ENCODE measurements around the gene LILRB3. TPM values are rescaled to one million over a fixed set of nuclear protein-coding genes. Genes with fewer than 3 reads are reported as not detected.

LILRB3 gene
- total and polyA plus RNA-seq, 2 experiments from 2014 or later = 1.7 TPM; not detected in 1

GRCh38 chr19:54206831-54207177 is 16.0 kb downstream of the LILRB3 start:
- Histone ChIP-seq H3K79me2 (peaks cover 64% of the 10 kb centered on the region), H3K27me3 (no peaks in the 10 kb centered on the region), H3K27ac (peak overlapping the region; percentile 91), H3K9me3 (ENCODE audit: low read depth) (no peaks in the 10 kb centered on the region), H3K36me3 (replicated peaks; ENCODE audit: insufficient read depth, low read depth) (peaks cover 4% of the 10 kb centered on the region), H3K4me2 (no peak overlapping the region), H3K9me2 (replicated peaks; ENCODE audit: insufficient read depth) (no peaks in the 10 kb centered on the region), H3K4me1 (ENCODE audit: insufficient read depth) (peaks cover 70% of the 10 kb centered on the region), H3K4me3 (no peak overlapping the region), H4K20me1 (ENCODE audit: insufficient read depth, poor library complexity, severe bottlenecking) (peaks cover 73% of the 10 kb centered on the region), H2AFZ (no peak overlapping the region)
- 90% methylated on average over 13 of the region's 13 CpGs for WGBS (ENCODE audit: low lambda C conversion rate, missing lambda C conversion rate)
- no peak for DNase-seq (ENCODE audit: low spot score)
- TF ChIP-seq CTCF (IDR thresholded peaks at IDR 0.05; ENCODE audit: poor library complexity) = no peak
- TF ChIP-seq EZH2 (IDR thresholded peaks at IDR 0.05; ENCODE audit: borderline replicate concordance) = no peak
- no peak for TF ChIP-seq EZH2phosphoT487 (IDR thresholded peaks at IDR 0.05; ENCODE audit: low read depth, severe bottlenecking, unreplicated experiment)

GRCh38 chr19:54206030-54206830 is 16.6 kb downstream of the LILRB3 start:
- H3K9me2 ChIP-seq (replicated peaks; ENCODE audit: insufficient read depth) = no peaks in the 10 kb centered on the region
- 96% methylated on average over 27 of the region's 27 CpGs for WGBS (ENCODE audit: low lambda C conversion rate, missing lambda C conversion rate)
- H3K4me2 ChIP-seq = no peak overlapping the region
- no peak for DNase-seq (ENCODE audit: low spot score)
- peaks cover 67% of the 10 kb centered on the region for H3K79me2 ChIP-seq
- H2AFZ ChIP-seq = no peak overlapping the region
- no peak overlapping the region for H3K27ac ChIP-seq
- peaks cover 4% of the 10 kb centered on the region for H3K36me3 ChIP-seq (replicated peaks; ENCODE audit: insufficient read depth, low read depth)
- no peaks in the 10 kb centered on the region for H3K27me3 ChIP-seq
- TF ChIP-seq CTCF (IDR thresholded peaks at IDR 0.05; ENCODE audit: poor library complexity) = no peak
- no peak for TF ChIP-seq EZH2 (IDR thresholded peaks at IDR 0.05; ENCODE audit: borderline replicate concordance)
- no peak for TF ChIP-seq EZH2phosphoT487 (IDR thresholded peaks at IDR 0.05; ENCODE audit: low read depth, severe bottlenecking, unreplicated experiment)
- no peak overlapping the region for H3K4me3 ChIP-seq
- no peaks in the 10 kb centered on the region for H3K9me3 ChIP-seq (ENCODE audit: low read depth)
- H4K20me1 ChIP-seq (ENCODE audit: insufficient read depth, poor library complexity, severe bottlenecking) = peaks cover 78% of the 10 kb centered on the region
- peaks cover 68% of the 10 kb centered on the region for H3K4me1 ChIP-seq (ENCODE audit: insufficient read depth)

- H3K9me3 ChIP-seq (ENCODE audit: low read depth) = no peaks in the 10 kb centered on the region
- H3K36me3 ChIP-seq (replicated peaks; ENCODE audit: insufficient read depth, low read depth) = peaks cover 4% of the 10 kb centered on the region
- H3K27ac ChIP-seq = peak overlapping the region; percentile 28
- H3K27me3 ChIP-seq = no peaks in the 10 kb centered on the region
- TF ChIP-seq EZH2phosphoT487 (IDR thresholded peaks at IDR 0.05; ENCODE audit: low read depth, severe bottlenecking, unreplicated experiment) = no peak
- no peak for TF ChIP-seq EZH2 (IDR thresholded peaks at IDR 0.05; ENCODE audit: borderline replicate concordance)
- TF ChIP-seq CTCF (IDR thresholded peaks at IDR 0.05; ENCODE audit: poor library complexity) = no peak
- no peak overlapping the region for H2AFZ ChIP-seq
- peaks cover 80% of the 10 kb centered on the region for H4K20me1 ChIP-seq (ENCODE audit: insufficient read depth, poor library complexity, severe bottlenecking)
- peaks cover 70% of the 10 kb centered on the region for H3K79me2 ChIP-seq
- no peaks in the 10 kb centered on the region for H3K9me2 ChIP-seq (replicated peaks; ENCODE audit: insufficient read depth)
- peak overlapping the region; percentile 86 for H3K4me2 ChIP-seq
- peaks cover 59% of the 10 kb centered on the region for H3K4me1 ChIP-seq (ENCODE audit: insufficient read depth)
- no peak for DNase-seq (ENCODE audit: low spot score)
- WGBS (ENCODE audit: low lambda C conversion rate, missing lambda C conversion rate) = 90% methylated on average over 4 of the region's 4 CpGs
- H3K4me3 ChIP-seq = no peak overlapping the region
Observed at GRCh38 chr19:54204767-54205468, 17.9 kb downstream of the LILRB3 start.
